Glutamatergic neuron (in vitro differentiated cells): Measurements from ENCODE around the gene FNDC8. TPM values are rescaled to one million over a fixed set of nuclear protein-coding genes. Genes with fewer than 3 reads are reported as not detected.
"Not testable (repeated sequence)": the region's sequence is repeated elsewhere in the genome, so short reads cannot be mapped to it uniquely, and the experiment has no call there.

Experiments used
- DNase-seq: peaks from one replicate; pipeline ENCODE4 v3.0.0; 2022
- H3K27ac Mint-ChIP-seq: one replicate; pipeline ENCODE4 v1.8.0; 2020; ENCODE audit warnings: mild to moderate bottlenecking, mixed read lengths, inconsistent platforms; ENCODE audit not compliant: unreplicated experiment
- H3K27me3 Mint-ChIP-seq: one replicate; pipeline ENCODE4 v1.8.0; 2020; ENCODE audit warnings: mild to moderate bottlenecking, moderate library complexity, mixed read lengths, inconsistent platforms; ENCODE audit not compliant: unreplicated experiment
- H3K36me3 Mint-ChIP-seq: one replicate; pipeline ENCODE4 v1.8.0; 2020; ENCODE audit warnings: mild to moderate bottlenecking, mixed read lengths, inconsistent platforms; ENCODE audit not compliant: unreplicated experiment
- H3K4me1 Mint-ChIP-seq: one replicate; pipeline ENCODE4 v1.8.0; 2020; ENCODE audit warnings: mild to moderate bottlenecking, low read depth, mixed read lengths, inconsistent platforms; ENCODE audit not compliant: unreplicated experiment
- H3K4me3 Mint-ChIP-seq: one replicate; pipeline ENCODE4 v1.8.0; 2020; ENCODE audit warnings: mild to moderate bottlenecking, mixed read lengths, inconsistent platforms; ENCODE audit not compliant: unreplicated experiment
- H3K9me3 Mint-ChIP-seq: one replicate; pipeline ENCODE4 v1.8.0; 2020; ENCODE audit warnings: mild to moderate bottlenecking, moderate library complexity, mixed read lengths, inconsistent platforms; ENCODE audit not compliant: unreplicated experiment
- CTCF ChIP-seq: fragments of 200-600 bp; sonication (generic); IDR thresholded peaks from one replicate; pipeline ENCODE4 v1.5.0; 2021; ENCODE audit not compliant: partially characterized antibody, unreplicated experiment
- total RNA-seq: library from RNA; stranded (reverse); fragmentation: NEBNext Ultra II Directional; extraction: Animal tissue kit (Norgen Biotek cat#: 25700); gene quantifications from one replicate; pipeline ENCODE4 v1.2.1, GENCODE V29; 2021; ENCODE audit not compliant: unreplicated experiment

Gene FNDC8
- total RNA-seq, 1 donor from 2014 or later, result not detected

GRCh38 chr17:35088356-35088880, 33.0 kb upstream of the FNDC8 start:
- H3K9me3 Mint-ChIP-seq, result no peaks in the 10 kb centered on the region
- H3K4me3 Mint-ChIP-seq, result peak overlapping the region; percentile 93
- H3K4me1 Mint-ChIP-seq, result no peaks in the 10 kb centered on the region
- peak; percentile 50 for DNase-seq
- peak overlapping the region; percentile 66 for H3K27ac Mint-ChIP-seq
- H3K27me3 Mint-ChIP-seq, result peaks cover 7% of the 10 kb centered on the region
- TF ChIP-seq CTCF, result no peak
- peaks cover 3% of the 10 kb centered on the region for H3K36me3 Mint-ChIP-seq

GRCh38 chr17:35088881-35089585, 32.4 kb upstream of the FNDC8 start:
- peak; percentile 90 for DNase-seq
- peak; percentile 83 for TF ChIP-seq CTCF
- Mint-ChIP-seq H3K27me3 (peaks cover 7% of the 10 kb centered on the region), H3K27ac (no peak overlapping the region), H3K9me3 (no peaks in the 10 kb centered on the region), H3K4me3 (peak overlapping the region; percentile 93), H3K4me1 (no peaks in the 10 kb centered on the region), H3K36me3 (peaks cover 6% of the 10 kb centered on the region)

DNA sequence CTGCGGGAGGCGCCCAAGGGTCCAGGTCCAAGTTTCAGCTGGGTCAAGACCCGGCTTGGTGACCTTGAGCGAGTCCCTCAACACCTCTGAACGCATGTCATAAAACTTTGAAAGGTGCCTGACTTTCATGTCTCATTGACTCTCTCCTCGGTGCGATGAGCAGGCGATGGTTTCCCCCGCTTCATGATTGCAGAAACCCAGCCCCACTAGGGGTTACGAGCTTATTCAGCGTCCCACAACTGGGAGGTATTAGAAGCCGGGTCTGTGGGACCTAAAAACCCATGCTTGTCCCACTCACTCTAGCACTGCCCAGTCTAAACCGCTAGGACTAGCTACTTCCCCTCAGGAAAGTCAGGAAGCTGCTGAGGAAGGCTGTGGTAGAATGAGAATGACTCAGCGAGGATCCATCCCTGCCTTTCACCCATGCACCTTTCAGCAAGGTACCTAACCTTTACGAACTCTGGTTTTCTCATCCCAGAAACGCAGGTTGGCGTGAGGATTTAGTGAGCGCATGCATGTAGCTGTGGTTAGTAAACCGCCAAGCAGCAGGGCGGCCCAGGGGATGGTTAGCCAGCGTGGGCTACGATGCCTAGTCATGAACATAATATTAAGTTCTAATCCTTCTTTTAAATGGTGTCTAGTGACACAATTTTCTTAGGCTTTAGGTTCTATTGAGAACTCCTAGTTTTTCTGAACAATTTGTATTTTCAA, 31.7 kb upstream of the FNDC8 start:
- Mint-ChIP-seq H3K36me3 (peaks cover 6% of the 10 kb centered on the region), H3K27ac (no peak overlapping the region), H3K4me1 (no peaks in the 10 kb centered on the region), H3K4me3 (peak overlapping the region; percentile 57), H3K9me3 (no peaks in the 10 kb centered on the region), H3K27me3 (peaks cover 7% of the 10 kb centered on the region)
- TF ChIP-seq CTCF, result peak; percentile 53
- no peak for DNase-seq

DNA sequence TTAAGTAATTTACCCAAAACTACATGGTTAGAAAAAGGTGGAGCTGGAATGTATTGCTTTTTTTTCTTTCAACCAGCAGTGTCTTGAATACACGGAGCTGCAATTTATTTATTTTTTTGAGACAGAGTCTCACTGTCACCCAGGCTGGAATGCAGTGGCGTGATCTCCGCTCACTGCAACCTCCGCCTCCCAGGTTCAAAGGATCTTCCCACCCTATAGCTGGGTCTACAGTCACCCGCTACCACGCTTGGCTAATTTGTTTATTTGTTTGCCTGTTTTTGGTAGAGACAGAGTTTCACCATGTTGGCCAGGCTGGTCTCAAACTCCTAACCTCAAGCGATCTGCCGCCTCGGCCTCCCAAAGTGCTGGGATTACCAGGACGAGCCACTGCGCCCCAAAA, 30.7 kb upstream of the FNDC8 start:
- H3K4me1 Mint-ChIP-seq, H3K9me3 Mint-ChIP-seq, H3K27me3 Mint-ChIP-seq, H3K27ac Mint-ChIP-seq, H3K4me3 Mint-ChIP-seq, H3K36me3 Mint-ChIP-seq, DNase-seq: not testable (repeated sequence)

DNA sequence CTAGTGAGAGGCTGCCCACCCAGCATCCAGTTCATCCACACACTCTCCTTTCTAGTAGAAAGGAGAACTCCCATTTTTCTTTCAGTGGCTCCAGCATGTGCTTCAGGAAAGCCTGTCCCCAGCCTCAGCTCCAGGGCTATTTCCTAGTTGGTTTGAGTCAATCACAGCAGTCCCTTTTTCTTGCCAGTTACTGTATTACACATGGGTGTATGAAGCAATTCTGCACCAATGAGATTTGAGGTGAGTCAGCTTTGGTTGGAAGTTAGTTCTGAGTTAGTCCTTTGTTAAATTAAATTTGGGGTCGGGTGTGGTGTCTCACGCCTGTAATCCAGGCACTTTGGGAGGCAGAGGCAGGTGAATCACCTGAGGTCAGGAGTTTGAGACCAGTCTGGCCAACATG, 26.5 kb upstream of the FNDC8 start:
- no peaks in the 10 kb centered on the region for H3K9me3 Mint-ChIP-seq
- no peaks in the 10 kb centered on the region for H3K4me1 Mint-ChIP-seq
- H3K27ac Mint-ChIP-seq, result no peak overlapping the region
- no peak overlapping the region for H3K4me3 Mint-ChIP-seq
- H3K27me3 Mint-ChIP-seq, result peaks cover 2% of the 10 kb centered on the region
- no peak for DNase-seq
- peaks cover 6% of the 10 kb centered on the region for H3K36me3 Mint-ChIP-seq
- TF ChIP-seq CTCF, result no peak
